GM12878 (cell line): ENCODE data around the gene NTM.

Experiments used
- BHLHE40 ChIP-seq, 2 experiments: fragments of 450-650 bp in 1 of 2; IDR thresholded peaks; 2 replicates each; pipeline ENCODE4 v1.6.1; 2011 to 2017; ENCODE audit warnings: low read depth in 2 of 2, borderline replicate concordance in 1 of 2, improper control_type of control experiment in 1 of 2, low read length in 1 of 2, mild to moderate bottlenecking in 1 of 2
- CHD1 ChIP-seq: IDR thresholded peaks from 2 replicates; pipeline ENCODE4 v1.6.1; 2012; ENCODE audit warnings: low read depth, low read length, improper control_type of control experiment
- CREM ChIP-seq: IDR thresholded peaks from 2 replicates; pipeline ENCODE4 v1.6.1; 2014; ENCODE audit warnings: antibody characterized with exemption, low read depth
- CTCF ChIP-seq, 3 experiments: IDR thresholded peaks in 2 of 3; conservative IDR thresholded peaks in 1 of 3; 2 replicates each; pipeline ENCODE4 v1.5.1; 2011; ENCODE audit warnings: low read depth in 3 of 3, low read length in 3 of 3, mild to moderate bottlenecking in 3 of 3, control low read depth in 2 of 3, moderate library complexity in 2 of 3, inconsistent platforms in 1 of 3, mixed read lengths in 1 of 3; ENCODE audit not compliant: control insufficient read depth in 2 of 3, insufficient read depth in 1 of 3; ENCODE audit errors: extremely low read depth in 1 of 3
- EZH2 ChIP-seq: IDR thresholded peaks from 2 replicates; pipeline ENCODE4 v1.6.1; 2012; ENCODE audit warnings: low read depth, mild to moderate bottlenecking, control low read depth, inconsistent platforms, low read length, borderline replicate concordance; ENCODE audit not compliant: control insufficient read depth
- FOXM1 ChIP-seq: IDR thresholded peaks from 2 replicates; pipeline ENCODE4 v1.6.1; 2012; ENCODE audit warnings: low read depth, mild to moderate bottlenecking, inconsistent platforms, low read length, moderate library complexity
- MAX ChIP-seq: IDR thresholded peaks from 2 replicates; pipeline ENCODE4 v1.6.1; 2012; ENCODE audit warnings: low read depth, low read length, improper control_type of control experiment
- MEF2A ChIP-seq: IDR thresholded peaks from 2 replicates; pipeline ENCODE4 v1.6.1; 2011; ENCODE audit warnings: low read depth, mild to moderate bottlenecking, low read length, moderate library complexity; ENCODE audit not compliant: insufficient read depth
- POLR2A ChIP-seq: IDR thresholded peaks from 2 replicates; pipeline ENCODE4 v1.6.1; 2011; ENCODE audit warnings: low read depth, mild to moderate bottlenecking, low read length
- POLR2AphosphoS5 ChIP-seq: IDR thresholded peaks from 2 replicates; pipeline ENCODE4 v1.6.1; 2011; ENCODE audit warnings: mild to moderate bottlenecking, low read length, inconsistent platforms
- TARDBP ChIP-seq: IDR thresholded peaks from 2 replicates; pipeline ENCODE4 v1.6.1; 2016; ENCODE audit warnings: borderline replicate concordance
- TCF7 ChIP-seq: IDR thresholded peaks from 2 replicates; pipeline ENCODE4 v1.6.1; 2014; ENCODE audit warnings: antibody characterized with exemption, borderline replicate concordance

- TF ChIP-seq POLR2AphosphoS5 (no peak), TCF7 (no peak), CHD1 (no peak), MEF2A (no peak), CREM (no peak), EZH2 (no peak), BHLHE40 (IDR thresholded peaks at IDR 0.05; ENCODE audit: borderline replicate concordance in 1 of 2, low read depth in 2 of 2, low read length in 1 of 2) (no peak), TARDBP (no peak), CTCF (IDR thresholded peaks at IDR 0.05 in 2 of 3, conservative IDR thresholded peaks at IDR 0.05 in 1 of 3; ENCODE audit: control insufficient read depth in 2 of 3, extremely low read depth in 1 of 3, insufficient read depth in 1 of 3, low read depth in 3 of 3, low read length in 3 of 3) (no peak), POLR2A (no peak), FOXM1 (no peak), MAX (no peak)
These were observed 664.8 kb downstream of the NTM start for GRCh38 chr11:132035228-132035627.
